H1 (cell line): Measurements from ENCODE around the gene LPP. TPM values are rescaled to one million over a fixed set of nuclear protein-coding genes. Genes with fewer than 3 reads are reported as not detected.

Experiments used
- CTCF ChIA-PET: fragments of 300-600 bp; sonication (Branson Sonifier 250); formaldehyde crosslinking; loops from one replicate; lab custom pipeline; 2021; ENCODE audit not compliant: partially characterized antibody; lab: Charles Lee
- POLR2A ChIA-PET: fragments of 300-600 bp; sonication (Branson Sonifier 250); formaldehyde crosslinking; loops from one replicate; lab custom pipeline; 2021; ENCODE audit warnings: inconsistent platforms; ENCODE audit not compliant: partially characterized antibody; lab: Charles Lee
- DNase-seq, 2 experiments: peaks; one replicate each; pipeline versions ENCODE4 v3.0.0 to v3.0.0-alpha.2; 2010 to 2022; ENCODE audit warnings: low spot score in 2 of 2, low read depth in 1 of 2, mixed read lengths in 1 of 2
- FAIRE-seq: peaks from 2 replicates; lab custom pipeline; 2011; peaks lifted over from hg19 to GRCh38; lab: Jason Lieb, UNC
- H2AFZ ChIP-seq: 2 replicates; pipeline ENCODE4 v1.8.1; 2012; ENCODE audit warnings: low read length, inconsistent platforms
- H2AK5ac ChIP-seq: 2 replicates; pipeline ENCODE4 v1.6.1; 2013; ENCODE audit warnings: low read depth, low read length
- H2BK120ac ChIP-seq: replicated peaks from 2 replicates; pipeline ENCODE3; 2013; ENCODE audit warnings: low read depth, low read length, inconsistent platforms
- H2BK12ac ChIP-seq: 2 replicates; pipeline ENCODE4 v1.6.1; 2013; ENCODE audit warnings: low read depth, low read length
- H2BK15ac ChIP-seq: 2 replicates; pipeline ENCODE4 v1.6.1; 2013; ENCODE audit warnings: low read length
- H2BK20ac ChIP-seq: 2 replicates; pipeline ENCODE4 v1.6.1; 2013; ENCODE audit warnings: low read length
- H2BK5ac ChIP-seq: 2 replicates; pipeline ENCODE4 v1.6.1; 2013; ENCODE audit warnings: low read depth, low read length
- H3K14ac ChIP-seq: 2 replicates; pipeline ENCODE4 v1.6.1; 2013; ENCODE audit warnings: inconsistent platforms; ENCODE audit not compliant: insufficient read length
- H3K18ac ChIP-seq: 2 replicates; pipeline ENCODE4 v1.6.1; 2013; ENCODE audit warnings: low read length; ENCODE audit errors: extremely low read depth
- H3K23ac ChIP-seq: 2 replicates; pipeline ENCODE4 v1.6.1; 2013; ENCODE audit warnings: inconsistent platforms; ENCODE audit not compliant: insufficient read length
- H3K23me2 ChIP-seq: 2 replicates; pipeline ENCODE4 v1.6.1; 2013; ENCODE audit warnings: low read depth, low read length
- H3K27ac ChIP-seq: 2 replicates; pipeline ENCODE4 v1.6.1; 2011; ENCODE audit warnings: low read depth, low read length, inconsistent platforms
- H3K27me3 ChIP-seq, 4 experiments: replicated peaks in 1 of 4; 1 replicate in 1 of 4; 2 replicates in 3 of 4; pipeline versions ENCODE4 v1.6.1 to v1.8.1; 2011 to 2013; ENCODE audit warnings: low read length in 3 of 4, mild to moderate bottlenecking in 3 of 4, inconsistent platforms in 2 of 4, mixed read lengths in 2 of 4, moderate library complexity in 1 of 4; ENCODE audit not compliant: control insufficient read depth in 3 of 4, insufficient read depth in 3 of 4; ENCODE audit errors: extremely low read depth in 1 of 4
- H3K36me3 ChIP-seq, 4 experiments: 2 replicates each; pipeline versions ENCODE4 v1.6.1 to v1.8.1; 2011 to 2013; ENCODE audit warnings: mild to moderate bottlenecking in 4 of 4, low read length in 3 of 4, moderate library complexity in 2 of 4, control low read depth in 1 of 4, inconsistent platforms in 1 of 4; ENCODE audit not compliant: insufficient read depth in 4 of 4, control insufficient read depth in 2 of 4
- H3K4ac ChIP-seq: replicated peaks from 2 replicates; pipeline ENCODE3; 2013; ENCODE audit warnings: low read length, low read depth, mixed read lengths, inconsistent platforms; ENCODE audit not compliant: insufficient read length
- H3K4me1 ChIP-seq, 4 experiments: replicated peaks in 1 of 4; 1 replicate in 1 of 4; 2 replicates in 3 of 4; pipeline versions ENCODE4 v1.6.1 to v1.8.1; 2011 to 2013; ENCODE audit warnings: low read length in 3 of 4, inconsistent platforms in 2 of 4, mixed read lengths in 1 of 4; ENCODE audit not compliant: insufficient read depth in 4 of 4, control insufficient read depth in 3 of 4
- H3K4me2 ChIP-seq, 2 experiments: 2 replicates each; pipeline versions ENCODE4 v1.6.1 to v1.8.1; 2011 to 2013; ENCODE audit warnings: low read depth in 2 of 2, low read length in 2 of 2, control low read depth in 1 of 2, inconsistent platforms in 1 of 2, mild to moderate bottlenecking in 1 of 2; ENCODE audit not compliant: insufficient read depth in 1 of 2
- H3K4me3 ChIP-seq, 4 experiments: fragments of 200-600, 300-600 bp in 1 of 4; sonication (generic), shearing (Covaris generic), sonication (Bioruptor Twin) in 1 of 4; 2 replicates each; pipeline versions ENCODE4 v1.5.1 to v1.8.1; 2011 to 2016; ENCODE audit warnings: low read length in 4 of 4, low read depth in 3 of 4, control low read depth in 2 of 4, inconsistent platforms in 2 of 4, mild to moderate bottlenecking in 2 of 4, mixed read lengths in 1 of 4, moderate library complexity in 1 of 4; ENCODE audit not compliant: insufficient read depth in 2 of 4; ENCODE audit errors: extremely low read depth in 1 of 4
- H3K56ac ChIP-seq: replicated peaks from 2 replicates; pipeline ENCODE3; 2013; ENCODE audit warnings: low read depth, mild to moderate bottlenecking, mixed read lengths, low read length, inconsistent platforms; ENCODE audit not compliant: insufficient read length
- H3K79me1 ChIP-seq: 2 replicates; pipeline ENCODE4 v1.6.1; 2013; ENCODE audit warnings: low read depth, low read length, control low read depth
- H3K79me2 ChIP-seq, 2 experiments: 2 replicates each; pipeline versions ENCODE4 v1.6.1 to v1.8.1; 2012 to 2013; ENCODE audit warnings: low read length in 2 of 2, mild to moderate bottlenecking in 2 of 2, inconsistent platforms in 1 of 2; ENCODE audit not compliant: insufficient read depth in 2 of 2, control insufficient read depth in 1 of 2
- H3K9ac ChIP-seq, 4 experiments: replicated peaks in 1 of 4; 1 replicate in 1 of 4; 2 replicates in 3 of 4; pipeline versions ENCODE4 v1.6.1 to v1.8.1; 2011 to 2013; ENCODE audit warnings: low read depth in 3 of 4, low read length in 3 of 4, control low read depth in 2 of 4, mild to moderate bottlenecking in 2 of 4, moderate library complexity in 2 of 4, inconsistent platforms in 1 of 4; ENCODE audit errors: extremely low read depth in 1 of 4
- H3K9me3 ChIP-seq, 2 experiments: 2 replicates each; pipeline versions ENCODE4 v1.6.1 to v1.8.1; 2012 to 2013; ENCODE audit warnings: mild to moderate bottlenecking in 2 of 2, moderate library complexity in 2 of 2, control low read depth in 1 of 2, inconsistent platforms in 1 of 2, low read depth in 1 of 2, low read length in 1 of 2, mixed read lengths in 1 of 2; ENCODE audit not compliant: insufficient read depth in 2 of 2
- H4K20me1 ChIP-seq, 2 experiments: replicated peaks in 1 of 2; 2 replicates each; pipeline versions ENCODE3 to v1.8.1; 2011 to 2013; ENCODE audit warnings: inconsistent platforms in 2 of 2, low read length in 2 of 2, mild to moderate bottlenecking in 1 of 2; ENCODE audit not compliant: insufficient read depth in 2 of 2, control insufficient read depth in 1 of 2
- H4K5ac ChIP-seq: 2 replicates; pipeline ENCODE4 v1.6.1; 2013; ENCODE audit warnings: low read length, low read depth, mixed read lengths, inconsistent platforms; ENCODE audit not compliant: insufficient read length
- H4K8ac ChIP-seq: 2 replicates; pipeline ENCODE4 v1.8.0; 2013; ENCODE audit warnings: mild to moderate bottlenecking, moderate library complexity, low read length, inconsistent platforms; ENCODE audit not compliant: insufficient read depth; ENCODE audit errors: extremely low read depth
- H4K91ac ChIP-seq: replicated peaks from 2 replicates; pipeline ENCODE3; 2013; ENCODE audit warnings: low read length, mixed read lengths, inconsistent platforms; ENCODE audit not compliant: insufficient read length
- CEBPB ChIP-seq: IDR thresholded peaks from 2 replicates; pipeline ENCODE4 v1.6.1; 2012; ENCODE audit warnings: low read depth, low read length
- GTF2F1 ChIP-seq: IDR thresholded peaks from 2 replicates; pipeline ENCODE4 v1.6.1; 2012; ENCODE audit warnings: low read depth, low read length, improper control_type of control experiment, borderline replicate concordance
- WGBS, 2 experiments: shearing (Covaris generic) in 1 of 2; methylation state at CpG; one replicate each; pipeline versions ENCODE4 v1.1.6 to v1.1.7; 2013 to 2015; ENCODE audit warnings: low lambda C conversion rate in 2 of 2, mixed read lengths in 2 of 2, inconsistent platforms in 1 of 2, low coverage in 1 of 2, missing lambda C conversion rate in 1 of 2; ENCODE audit not compliant: insufficient replicate concordance in 2 of 2, insufficient coverage in 1 of 2, insufficient read length in 1 of 2; ENCODE audit errors: extremely low coverage in 1 of 2, missing lambda C conversion rate in 1 of 2; 5-methylcytosine and 5-hydroxymethylcytosine counted together
- polyA plus RNA-seq, 7 experiments: library from polyadenylated mRNA; depleted of rRNA in 3 of 7; stranded (reverse) in 5 of 7; unstranded in 2 of 7; fragments of >200 nt in 5 of 7; fragments of 200-250 nt in 2 of 7; gene quantifications; 1 replicate in 5 of 7; 2 replicates in 1 of 7; 4 replicates in 1 of 7; pipeline versions ENCODE4 v1.2.1 to v1.2.3, GENCODE V29; 2011 to 2013; ENCODE audit warnings: missing spikeins in 2 of 7, mixed read lengths in 2 of 7
- total RNA-seq: library from RNA; stranded (reverse); fragmentation: NEBNext Ultra II Directional; extraction: Animal tissue kit (Norgen Biotek cat#: 25700); gene quantifications from 2 replicates; pipeline ENCODE4 v1.2.1, GENCODE V29; 2021

Gene LPP
- total and polyA plus RNA-seq, 2 of the 8 experiments (the other 6 are each of a cell fraction or from before 2014, with no cell fraction given), result 10.0 to 53.3 TPM

- 92% methylated on average over 3 of the region's 3 CpGs; no CpG with 5 or more reads in 1 of the 2 experiments for WGBS, 2 experiments
- Histone ChIP-seq H3K14ac (no peak overlapping the region), H3K23me2 (no peaks in the 10 kb centered on the region), H3K27me3 (peaks cover 0 to 2% (median 0%) of the 10 kb centered on the region in 4 experiments; a peak in 1 of 7 replicates), H3K4me3 (no peak overlapping the region), H2BK120ac (no peak overlapping the region), H3K18ac (no peak overlapping the region), H3K56ac (no peak overlapping the region), H2AFZ (no peak overlapping the region), H3K9ac (no peak overlapping the region), H3K23ac (no peak overlapping the region), H2BK15ac (no peak overlapping the region), H2BK5ac (no peak overlapping the region), H4K20me1 (no peaks in the 10 kb centered on the region), H3K36me3 (no peaks in the 10 kb centered on the region; a peak in 1 of 8 replicates), H3K79me1 (no peaks in the 10 kb centered on the region), H3K9me3 (no peaks in the 10 kb centered on the region), H3K4ac (no peak overlapping the region), H3K27ac (no peak overlapping the region), H2BK20ac (no peak overlapping the region), H3K4me1 (no peaks in the 10 kb centered on the region), H4K91ac (no peak overlapping the region)
- DNase-seq, result no peak
- ChIA-PET POLR2A (no interaction called here), CTCF (no interaction called here)
- no peak for TF ChIP-seq GTF2F1
- TF ChIP-seq CEBPB, result peak; percentile 92
- TF ChIP-seq, all 59 proteins: peak for 1
- H2AK5ac ChIP-seq, result no peak overlapping the region
- H4K5ac ChIP-seq, result no peak overlapping the region
- H3K79me2 ChIP-seq, result no peaks in the 10 kb centered on the region
- no peak overlapping the region for H2BK12ac ChIP-seq
- no peak overlapping the region for H4K8ac ChIP-seq
- FAIRE-seq, result no peak
- no peak overlapping the region for H3K4me2 ChIP-seq
Measured at GRCh38 chr3:188486952-188487351, 333.0 kb downstream of the LPP start.
